ENCODE measurements around the gene NAV2. TPM values are rescaled to one million over a fixed set of nuclear protein-coding genes. Genes with fewer than 3 reads are reported as not detected.

Gene NAV2
- total and polyA plus RNA-seq, 2 experiments from 2014 or later: 26.0 to 45.0 TPM

- TF ChIP-seq REST (IDR thresholded peaks at IDR 0.05; ENCODE audit: unreplicated experiment) (no peak), ETS1 (IDR thresholded peaks at IDR 0.05) (no peak), POLR2AphosphoS5 (IDR thresholded peaks at IDR 0.05; ENCODE audit: low read depth) (no peak), ZNF331 (CRISPR knock-in tag; IDR thresholded peaks at IDR 0.05; ENCODE audit: low read depth) (no peak)
Observed at GRCh38 chr11:19704213-19704612, 8.4 kb upstream of the NAV2 start (continued).

- peaks cover 2% of the 10 kb centered on the region for H3K27me3 Mint-ChIP-seq (ENCODE audit: insufficient read depth, low read depth, poor library complexity)
- Histone ChIP-seq H3F3A (replicated peaks; ENCODE audit: low read depth) (peaks cover 4% of the 10 kb centered on the region; the same call in 1 of the 2 replicates), H3K4me2 (no peak overlapping the region), H3K9me2 (ENCODE audit: insufficient read depth) (no peaks in the 10 kb centered on the region), H4K20me1 (replicated peaks; ENCODE audit: insufficient read depth) (no peaks in the 10 kb centered on the region), H3K4me1 (ENCODE audit: insufficient read depth) (peaks cover 1% of the 10 kb centered on the region), H3K4me3 (no peak overlapping the region), H3K27ac (ENCODE audit: low read depth) (no peak overlapping the region), H3K27me3 (ENCODE audit: insufficient read depth) (peaks cover 8% of the 10 kb centered on the region; the same call in 1 of the 2 replicates), H2AFZ (no peak overlapping the region), H3K36me3 (ENCODE audit: insufficient read depth) (no peaks in the 10 kb centered on the region), H3K79me2 (replicated peaks; ENCODE audit: insufficient read depth) (no peaks in the 10 kb centered on the region)
- ATAC-seq (no peak), DNase-seq (ENCODE audit: low spot score) (no peak)
- H3K4me1 Mint-ChIP-seq: peaks cover 16% of the 10 kb centered on the region
- no peaks in the 10 kb centered on the region for H3K36me3 Mint-ChIP-seq (ENCODE audit: low read depth)
- no peak overlapping the region for H3K27ac Mint-ChIP-seq
- no peaks in the 10 kb centered on the region for H3K9me3 Mint-ChIP-seq
- TF ChIP-seq ZNF462 (CRISPR knock-in tag; IDR thresholded peaks at IDR 0.05) (no peak), ETS1 (IDR thresholded peaks at IDR 0.05) (no peak)
- no peak overlapping the region for H3K4me3 Mint-ChIP-seq
Observed at GRCh38 chr11:19705936-19706335, 6.7 kb upstream of the NAV2 start.

Data from GM23338 (cell line).